GM12878 (cell line): ENCODE measurements around the gene MICA. TPM values are rescaled to one million over a fixed set of nuclear protein-coding genes. Genes with fewer than 3 reads are reported as not detected.

ENCODE experiments used
- ATF2 ChIP-seq: IDR thresholded peaks from 2 replicates; pipeline ENCODE4 v1.6.1; 2012; ENCODE audit warnings: low read length, inconsistent platforms
- BRCA1 ChIP-seq: IDR thresholded peaks from 2 replicates; pipeline ENCODE4 v1.6.1; 2011; ENCODE audit warnings: low read depth, low read length, improper control_type of control experiment
- ELK1 ChIP-seq: IDR thresholded peaks from 2 replicates; pipeline ENCODE4 v1.6.1; 2012; ENCODE audit warnings: low read depth, low read length, improper control_type of control experiment
- ESRRA ChIP-seq: IDR thresholded peaks from 2 replicates; pipeline ENCODE4 v1.6.1; 2012; ENCODE audit warnings: mild to moderate bottlenecking, low read length, improper control_type of control experiment
- GATAD2B ChIP-seq: fragments of 450-650 bp; conservative IDR thresholded peaks from 2 replicates; pipeline ENCODE4 v1.6.1; 2017; ENCODE audit warnings: low read depth, mild to moderate bottlenecking, moderate library complexity
- MTA2 ChIP-seq: fragments of 450-650 bp; IDR thresholded peaks from 2 replicates; pipeline ENCODE4 v1.6.1; 2016; ENCODE audit warnings: low read depth, mild to moderate bottlenecking, moderate library complexity
- MYC ChIP-seq: IDR thresholded peaks from 2 replicates; pipeline ENCODE4 v1.6.1; 2011; ENCODE audit warnings: mild to moderate bottlenecking, low read length, moderate library complexity, inconsistent platforms; ENCODE audit not compliant: insufficient read depth, insufficient replicate concordance, insufficient read length, severe bottlenecking
- NFIC ChIP-seq: IDR thresholded peaks from 2 replicates; pipeline ENCODE4 v1.6.1; 2012; ENCODE audit warnings: low read depth, mild to moderate bottlenecking, inconsistent platforms, low read length, moderate library complexity
- NR2F1 ChIP-seq: fragments of 450-650 bp; conservative IDR thresholded peaks from 2 replicates; pipeline ENCODE4 v1.6.1; 2017; ENCODE audit warnings: mild to moderate bottlenecking
- POLR2AphosphoS2 ChIP-seq: IDR thresholded peaks from 2 replicates; pipeline ENCODE4 v1.6.1; 2011; ENCODE audit warnings: low read depth, mild to moderate bottlenecking, low read length, improper control_type of control experiment, moderate library complexity
- PRDM15 ChIP-seq: fragments of 450-650 bp; formaldehyde crosslinking; IDR thresholded peaks from 2 replicates; pipeline ENCODE4 v1.4.0; 2020; ENCODE audit warnings: mild to moderate bottlenecking, moderate library complexity
- RELA ChIP-seq: fragments of 450-650 bp; IDR thresholded peaks from 2 replicates; pipeline ENCODE4 v1.8.0; 2014; ENCODE audit warnings: borderline replicate concordance; ENCODE audit not compliant: partially characterized antibody
- SP1 ChIP-seq: IDR thresholded peaks from one replicate; pipeline ENCODE4 v1.6.1; 2011; ENCODE audit warnings: low read depth, low read length
- SREBF2 ChIP-seq: IDR thresholded peaks from 2 replicates; pipeline ENCODE4 v1.6.1; 2012; ENCODE audit warnings: mild to moderate bottlenecking, low read length
- STAT3 ChIP-seq: IDR thresholded peaks from 2 replicates; pipeline ENCODE4 v1.6.1; 2011; ENCODE audit warnings: low read depth, low read length, improper control_type of control experiment
- SUZ12 ChIP-seq: fragments of 200-600 bp; sonication (generic); IDR thresholded peaks from one replicate; pipeline ENCODE4 v1.6.1; 2018; ENCODE audit warnings: antibody characterized with exemption, mild to moderate bottlenecking; ENCODE audit not compliant: unreplicated experiment
- TAF1 ChIP-seq: IDR thresholded peaks from 2 replicates; pipeline ENCODE4 v1.6.1; 2011; ENCODE audit warnings: mild to moderate bottlenecking, low read depth, low read length, borderline replicate concordance
- ZBTB40 ChIP-seq: fragments of 450-650 bp; IDR thresholded peaks from 2 replicates; pipeline ENCODE4 v1.6.1; 2016; ENCODE audit warnings: mild to moderate bottlenecking, moderate library complexity, borderline replicate concordance
- ZNF622 ChIP-seq: fragments of 450-650 bp; IDR thresholded peaks from 2 replicates; pipeline ENCODE4 v1.6.1; 2017; ENCODE audit warnings: mild to moderate bottlenecking, inconsistent platforms
- polyA plus RNA-seq, 11 experiments: library from polyadenylated mRNA; depleted of rRNA in 4 of 11; unstranded in 6 of 11; stranded (reverse) in 5 of 11; fragments of >200 nt; fragmentation: Nextera tagmentation in 4 of 11; fragmentation: Illumina TruSeq in 1 of 11; extraction: Ambion mirVana in 4 of 11; extraction: Trizol in 1 of 11; gene quantifications; 1 replicate in 1 of 11; 2 replicates in 10 of 11; pipeline versions ENCODE4 v1.2.1 to v1.2.3, GENCODE V29; 2011 to 2016; ENCODE audit warnings: inconsistent platforms in 2 of 11, missing spikeins in 2 of 11, low read depth in 1 of 11
- total RNA-seq, 4 experiments: library from RNA; depleted of rRNA in 3 of 4; stranded (reverse); fragments of >200 nt in 3 of 4; fragmentation: Illumina TruSeq in 1 of 4; extraction: Trizol in 1 of 4; gene quantifications; 2 replicates each; pipeline versions ENCODE4 v1.2.1 to v1.2.3, GENCODE V29; 2013 to 2021

Gene MICA
- total and polyA plus RNA-seq, 10 of the 15 experiments (the other 5 are each of a cell fraction or from before 2014, with no cell fraction given) = 3.6 to 10.5 (median 6.9) TPM

- TF ChIP-seq STAT3 = no peak
- no peak for TF ChIP-seq BRCA1
- no peak; the same call in 1 of the 2 replicates for TF ChIP-seq POLR2AphosphoS2
- no peak for TF ChIP-seq SP1
- TF ChIP-seq GATAD2B = no peak
- TF ChIP-seq ZBTB40 = no peak
- no peak for TF ChIP-seq ZNF622
- TF ChIP-seq TAF1 = no peak
- TF ChIP-seq MYC = no peak
- no peak for TF ChIP-seq ESRRA
- TF ChIP-seq ELK1 = no peak
- no peak for TF ChIP-seq RELA
- no peak for TF ChIP-seq PRDM15 (CRISPR knock-in tag)
- TF ChIP-seq NFIC = no peak
- TF ChIP-seq ATF2 = no peak
- TF ChIP-seq NR2F1 = peak; percentile 57
- no peak for TF ChIP-seq SREBF2
- TF ChIP-seq MTA2 = no peak
- TF ChIP-seq SUZ12 = no peak
Observed at GRCh38 chr6:31356216-31356945, 47.0 kb upstream of the MICA start (continued).
